ENCODE data around the gene CRYAB. TPM values are rescaled to one million over a fixed set of nuclear protein-coding genes. Genes with fewer than 3 reads are reported as not detected.

Gene CRYAB
- total RNA-seq, 4 donors from 2014 or later: 295 to 1,416 (median 399) TPM

DNA sequence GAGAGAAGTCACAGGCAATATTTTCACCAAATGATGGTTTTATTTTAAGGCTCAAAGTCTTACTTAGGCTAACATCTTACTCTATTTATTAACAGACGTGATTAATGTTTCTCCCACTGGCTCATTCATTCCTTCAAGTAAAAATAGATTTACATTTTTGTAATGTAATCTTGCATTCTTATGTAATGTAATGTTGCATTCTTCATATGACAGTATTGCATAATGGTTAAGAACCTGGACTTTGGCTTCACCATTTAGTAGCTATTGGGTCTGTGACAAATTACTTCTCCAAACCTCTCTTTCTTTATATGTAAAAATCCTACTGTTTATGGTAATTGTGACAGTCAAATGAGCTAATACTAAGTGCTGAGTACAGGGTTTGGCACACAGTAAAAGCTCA is 22.3 kb upstream of the CRYAB start:
- TF ChIP-seq, protein P1, sequence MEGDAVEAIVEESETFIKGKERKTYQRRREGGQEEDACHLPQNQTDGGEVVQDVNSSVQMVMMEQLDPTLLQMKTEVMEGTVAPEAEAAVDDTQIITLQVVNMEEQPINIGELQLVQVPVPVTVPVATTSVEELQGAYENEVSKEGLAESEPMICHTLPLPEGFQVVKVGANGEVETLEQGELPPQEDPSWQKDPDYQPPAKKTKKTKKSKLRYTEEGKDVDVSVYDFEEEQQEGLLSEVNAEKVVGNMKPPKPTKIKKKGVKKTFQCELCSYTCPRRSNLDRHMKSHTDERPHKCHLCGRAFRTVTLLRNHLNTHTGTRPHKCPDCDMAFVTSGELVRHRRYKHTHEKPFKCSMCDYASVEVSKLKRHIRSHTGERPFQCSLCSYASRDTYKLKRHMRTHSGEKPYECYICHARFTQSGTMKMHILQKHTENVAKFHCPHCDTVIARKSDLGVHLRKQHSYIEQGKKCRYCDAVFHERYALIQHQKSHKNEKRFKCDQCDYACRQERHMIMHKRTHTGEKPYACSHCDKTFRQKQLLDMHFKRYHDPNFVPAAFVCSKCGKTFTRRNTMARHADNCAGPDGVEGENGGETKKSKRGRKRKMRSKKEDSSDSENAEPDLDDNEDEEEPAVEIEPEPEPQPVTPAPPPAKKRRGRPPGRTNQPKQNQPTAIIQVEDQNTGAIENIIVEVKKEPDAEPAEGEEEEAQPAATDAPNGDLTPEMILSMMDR (IDR thresholded peaks at IDR 0.05; ENCODE audit: low read depth): no peak

DNA sequence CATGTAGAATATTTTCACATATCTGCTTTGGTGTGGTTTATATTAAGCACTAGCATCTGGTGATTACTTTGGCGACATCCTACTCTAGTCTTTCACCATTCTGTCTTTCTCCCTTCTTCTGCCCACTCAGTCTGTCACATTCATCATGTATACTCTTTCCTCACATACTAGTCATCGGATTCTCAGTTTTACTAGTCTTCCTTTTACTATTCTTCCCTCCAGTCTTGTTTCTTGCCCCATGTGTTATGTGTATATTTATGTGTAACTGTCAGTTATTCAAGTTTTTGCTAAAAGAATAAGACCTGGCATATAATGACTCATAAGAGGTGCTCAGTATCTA is 21.0 kb upstream of the CRYAB start:
- TF ChIP-seq, protein P1 (IDR thresholded peaks at IDR 0.05; ENCODE audit: low read depth): no peak

DNA sequence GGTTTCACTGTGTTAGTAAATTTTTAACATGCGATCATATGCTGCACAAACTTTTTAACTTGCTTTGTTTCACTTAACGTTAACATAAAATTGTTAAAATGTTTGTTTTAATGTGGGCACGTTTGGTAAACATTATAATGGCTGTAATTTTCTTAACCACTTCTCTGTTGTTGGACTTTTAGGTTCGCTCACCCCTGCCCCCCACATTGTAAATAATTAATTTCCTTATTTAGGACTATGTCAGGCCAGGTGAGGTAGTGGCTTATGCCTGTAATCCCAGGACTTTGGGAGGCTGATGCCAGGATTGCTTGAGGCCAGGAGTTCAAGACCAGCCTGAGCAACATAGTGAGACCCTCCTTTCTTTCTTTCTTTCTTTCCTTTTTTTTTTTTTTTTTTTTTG is 18.9 kb upstream of the CRYAB start:
- TF ChIP-seq, protein P1 (IDR thresholded peaks at IDR 0.05; ENCODE audit: low read depth): no peak

DNA sequence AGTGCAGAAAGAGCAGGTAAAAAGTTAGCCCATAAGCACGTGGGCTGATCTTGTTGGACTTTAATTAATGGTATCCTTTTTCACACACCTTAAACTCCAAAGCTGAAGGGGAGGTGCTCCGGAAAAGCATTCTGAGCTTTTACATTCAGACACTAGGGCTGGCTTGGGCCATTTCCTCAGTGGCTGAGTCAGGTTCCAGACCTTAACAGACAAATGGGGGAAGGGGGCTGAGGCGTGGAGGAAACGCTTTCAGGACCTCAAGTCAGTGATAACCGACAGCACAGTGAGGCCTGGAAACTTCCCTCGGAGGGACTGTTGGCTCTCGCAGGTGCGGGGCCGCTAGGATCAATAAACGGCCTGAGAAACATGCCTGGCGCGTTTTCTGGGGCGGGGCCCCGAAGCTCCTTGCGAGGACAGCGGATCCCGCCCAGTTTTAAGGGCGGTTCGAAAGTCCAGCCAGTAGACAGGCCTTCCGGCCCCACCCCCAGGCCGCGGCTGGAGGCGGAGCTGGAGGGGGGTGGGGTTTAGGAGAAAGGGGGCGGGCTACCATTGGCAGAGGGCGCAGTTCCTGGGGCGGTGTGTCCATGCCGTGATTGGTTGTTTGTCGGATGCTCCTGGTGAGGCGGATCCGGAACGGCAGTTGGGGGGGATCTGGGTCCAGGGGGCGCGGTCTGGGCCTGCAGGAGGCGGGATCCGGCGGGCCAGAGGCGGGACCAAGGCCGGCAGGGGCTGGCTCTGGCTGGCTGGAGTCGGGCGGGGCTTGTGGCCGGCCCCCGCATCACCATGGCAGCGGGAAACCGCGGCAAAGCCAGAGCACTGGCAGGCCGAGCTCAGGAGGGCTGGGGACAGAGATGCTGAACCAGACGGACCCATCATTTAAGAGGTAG is 15.2 kb upstream of the CRYAB start:
- TF ChIP-seq, protein P1 (IDR thresholded peaks at IDR 0.05; ENCODE audit: low read depth): no peak

DNA sequence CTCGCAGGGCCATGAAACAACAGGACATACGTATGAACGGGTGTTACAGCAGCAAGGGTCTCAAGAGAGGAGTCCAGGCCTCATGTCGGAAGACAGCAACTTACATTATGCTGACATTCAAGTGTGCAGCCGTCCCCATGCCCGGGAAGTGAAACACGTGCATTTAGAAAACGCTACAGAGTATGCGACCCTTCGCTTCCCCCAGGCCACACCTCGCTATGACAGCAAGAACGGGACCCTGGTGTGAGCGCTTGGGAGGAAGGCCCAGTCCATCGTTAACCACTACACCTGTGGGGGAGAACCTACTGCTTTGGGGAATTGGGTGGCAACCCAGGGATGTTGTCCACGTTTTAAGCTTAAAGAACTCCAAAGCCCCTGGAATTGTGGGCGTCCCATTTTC is 14.4 kb upstream of the CRYAB start:
- TF ChIP-seq, protein P1 (IDR thresholded peaks at IDR 0.05; ENCODE audit: low read depth): no peak

DNA sequence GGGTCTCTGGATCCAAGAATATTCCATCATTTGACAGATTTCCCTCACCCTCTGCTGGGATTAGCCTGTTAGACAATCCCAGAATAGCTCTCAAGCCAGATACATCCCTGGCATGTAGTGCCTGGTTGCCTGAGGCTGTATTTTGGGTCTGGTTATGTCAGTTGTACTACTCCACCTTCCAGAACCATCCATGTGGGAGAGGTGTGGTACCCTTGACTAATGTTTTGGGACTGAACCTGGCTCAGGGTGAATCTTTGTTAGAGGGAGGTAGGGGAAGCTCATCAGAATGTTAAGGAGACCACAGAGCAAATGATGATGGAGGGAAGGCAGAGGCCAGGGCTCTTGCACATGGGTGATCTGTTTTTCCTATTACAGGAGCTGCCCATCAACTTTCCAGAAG is 12.4 kb upstream of the CRYAB start:
- TF ChIP-seq, protein P1 (IDR thresholded peaks at IDR 0.05; ENCODE audit: low read depth): no peak

DNA sequence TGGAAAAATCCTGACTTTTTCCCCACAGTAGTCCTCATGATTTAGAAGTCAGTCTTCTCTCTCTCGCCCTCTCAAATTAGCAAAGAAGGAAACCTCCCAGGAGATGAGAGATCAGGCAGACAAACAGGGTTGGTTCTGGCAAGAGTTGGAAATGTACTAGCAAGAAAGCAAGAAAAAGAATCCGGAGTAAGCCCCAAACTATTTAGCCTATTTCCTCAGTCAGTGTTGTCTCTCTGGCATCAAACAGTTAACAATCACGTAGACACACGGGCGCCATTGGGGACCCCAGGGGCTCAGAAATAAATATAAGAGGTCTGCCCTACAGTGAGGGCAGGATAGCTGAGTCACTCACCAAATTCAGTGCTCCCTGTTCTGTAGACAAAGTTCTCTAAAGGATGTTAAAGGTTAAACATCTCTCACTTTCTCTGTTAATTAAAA is 11.8 kb upstream of the CRYAB start:
- TF ChIP-seq, protein P1 (IDR thresholded peaks at IDR 0.05; ENCODE audit: low read depth): no peak

Measured in subcutaneous adipose tissue (tissue), 4 donors.